LNCAP (cell line): ENCODE data around the gene DHRSX.

Source experiments
- TF ChIP-seq, protein P1 (sequence below): fragments of 450-650 bp; IDR thresholded peaks from 2 replicates; pipeline ENCODE4 v1.5.1; 2017; ENCODE audit warnings: mild to moderate bottlenecking

DHRSX gene

DNA sequence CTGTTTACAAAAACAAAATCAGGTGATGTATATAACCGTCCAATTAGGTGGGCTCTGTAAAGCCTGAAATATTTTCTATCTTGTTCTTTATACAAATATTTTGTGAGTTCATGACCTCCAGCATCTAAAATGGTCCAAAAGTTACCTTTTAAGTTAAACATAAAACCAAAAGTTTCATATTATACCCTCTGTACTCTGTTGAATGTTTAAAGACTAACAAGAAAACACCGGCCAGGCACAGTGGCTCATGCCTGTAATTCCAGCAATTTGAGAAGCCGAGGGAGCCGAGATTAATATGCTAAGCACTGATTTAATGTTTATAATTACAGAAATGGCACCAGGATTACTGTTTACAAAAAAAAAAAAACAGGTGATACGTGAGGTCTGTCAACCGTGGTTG lies 328.4 kb downstream of the DHRSX start:
- TF ChIP-seq, protein P1, sequence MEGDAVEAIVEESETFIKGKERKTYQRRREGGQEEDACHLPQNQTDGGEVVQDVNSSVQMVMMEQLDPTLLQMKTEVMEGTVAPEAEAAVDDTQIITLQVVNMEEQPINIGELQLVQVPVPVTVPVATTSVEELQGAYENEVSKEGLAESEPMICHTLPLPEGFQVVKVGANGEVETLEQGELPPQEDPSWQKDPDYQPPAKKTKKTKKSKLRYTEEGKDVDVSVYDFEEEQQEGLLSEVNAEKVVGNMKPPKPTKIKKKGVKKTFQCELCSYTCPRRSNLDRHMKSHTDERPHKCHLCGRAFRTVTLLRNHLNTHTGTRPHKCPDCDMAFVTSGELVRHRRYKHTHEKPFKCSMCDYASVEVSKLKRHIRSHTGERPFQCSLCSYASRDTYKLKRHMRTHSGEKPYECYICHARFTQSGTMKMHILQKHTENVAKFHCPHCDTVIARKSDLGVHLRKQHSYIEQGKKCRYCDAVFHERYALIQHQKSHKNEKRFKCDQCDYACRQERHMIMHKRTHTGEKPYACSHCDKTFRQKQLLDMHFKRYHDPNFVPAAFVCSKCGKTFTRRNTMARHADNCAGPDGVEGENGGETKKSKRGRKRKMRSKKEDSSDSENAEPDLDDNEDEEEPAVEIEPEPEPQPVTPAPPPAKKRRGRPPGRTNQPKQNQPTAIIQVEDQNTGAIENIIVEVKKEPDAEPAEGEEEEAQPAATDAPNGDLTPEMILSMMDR, result no peak
